GM12878 (cell line): ENCODE data around the gene ONECUT2. TPM values are rescaled to one million over a fixed set of nuclear protein-coding genes. Genes with fewer than 3 reads are reported as not detected.

ENCODE experiments used
- ATAC-seq: fragments of 200-7000 bp; cut with Tn5 transposase; 3 replicates; pipeline ENCODE4 v1.9.1; 2020; ENCODE audit warnings: mild to moderate bottlenecking, moderate library complexity
- BruUV-seq: library from RNA; stranded (reverse); fragments of 400-500 nt; replicated peaks from 2 replicates; lab custom pipeline; 2021; lab: Mats Ljungman, UMichigan
- CTCF ChIA-PET: fragments of 300-600 bp; sonication (Branson Sonifier 250); formaldehyde crosslinking; extraction: SDS; loops from one replicate; lab custom pipeline; 2021; ENCODE audit warnings: inconsistent platforms; lab: Yijun Ruan, JAX
- POLR2A ChIA-PET: fragments of 350-600 bp; formaldehyde crosslinking; extraction: SDS; loops from one replicate; lab custom pipeline; 2021; ENCODE audit warnings: inconsistent platforms; lab: Charles Lee
- RAD21 ChIA-PET: fragments of 300-600 bp; sonication (Branson Sonifier 250); formaldehyde crosslinking; loops from one replicate; lab custom pipeline; 2023; ENCODE audit warnings: antibody characterized with exemption; ENCODE audit not compliant: unreplicated experiment; lab: Charles Lee
- SMC1A ChIA-PET: fragments of 300-600 bp; sonication (Branson Sonifier 250); formaldehyde crosslinking; loops from one replicate; lab custom pipeline; 2023; ENCODE audit not compliant: unreplicated experiment, uncharacterized antibody; lab: Charles Lee
- DNase-seq: peaks from one replicate; pipeline ENCODE4 v3.0.0-alpha.2; 2011; ENCODE audit warnings: low read depth, low spot score
- FAIRE-seq: peaks from 3 replicates; lab custom pipeline; 2011; peaks lifted over from hg19 to GRCh38; lab: Jason Lieb, UNC
- H2AFZ ChIP-seq: 2 replicates; pipeline ENCODE4 v1.6.0; 2011; ENCODE audit warnings: low read depth, low read length, control low read depth; ENCODE audit not compliant: control insufficient read depth
- H3K27ac ChIP-seq: 2 replicates; pipeline ENCODE4 v1.5.1; 2011; ENCODE audit warnings: control low read depth; ENCODE audit not compliant: control insufficient read depth, insufficient read depth
- H3K27me3 ChIP-seq, 2 experiments: replicated peaks in 1 of 2; 2 replicates each; pipeline versions ENCODE4 v1.6.0 to v1.6.1; 2011; ENCODE audit warnings: low read length in 1 of 2; ENCODE audit not compliant: control insufficient read depth in 2 of 2, insufficient read depth in 2 of 2
- H3K36me3 ChIP-seq, 2 experiments: 2 replicates each; pipeline ENCODE4 v1.5.1; 2011; ENCODE audit warnings: low read length in 1 of 2; ENCODE audit not compliant: control insufficient read depth in 2 of 2, insufficient read depth in 2 of 2
- H3K4me1 ChIP-seq: 2 replicates; pipeline ENCODE4 v1.6.1; 2011; ENCODE audit warnings: mild to moderate bottlenecking, low read length, moderate library complexity, mixed read lengths; ENCODE audit not compliant: control insufficient read depth, insufficient read depth
- H3K4me2 ChIP-seq: 2 replicates; pipeline ENCODE4 v1.6.0; 2011; ENCODE audit warnings: control low read depth; ENCODE audit not compliant: control insufficient read depth, insufficient read depth
- H3K4me3 ChIP-seq: fragments of 200-600 bp; sonication (generic); 2 replicates; pipeline ENCODE4 v1.5.1; 2016
- H3K79me2 ChIP-seq: 2 replicates; pipeline ENCODE4 v1.6.0; 2011; ENCODE audit warnings: low read length; ENCODE audit not compliant: control insufficient read depth, insufficient read depth
- H3K9ac ChIP-seq: 2 replicates; pipeline ENCODE4 v1.8.0; 2011; ENCODE audit warnings: low read length, control low read depth, mixed read lengths; ENCODE audit not compliant: control insufficient read depth, insufficient read depth
- H3K9me3 ChIP-seq: replicated peaks from 3 replicates; pipeline ENCODE4 v1.5.1; 2011; ENCODE audit warnings: mild to moderate bottlenecking, low read length; ENCODE audit not compliant: control insufficient read depth, insufficient read depth
- H4K20me1 ChIP-seq: 2 replicates; pipeline ENCODE4 v1.6.0; 2011; ENCODE audit not compliant: control insufficient read depth, insufficient read depth
- BACH1 ChIP-seq: fragments of 450-650 bp; IDR thresholded peaks from 2 replicates; pipeline ENCODE4 v1.6.1; 2017; ENCODE audit warnings: mild to moderate bottlenecking, borderline replicate concordance
- BCL11A ChIP-seq: IDR thresholded peaks from 2 replicates; pipeline ENCODE4 v1.6.1; 2011; ENCODE audit warnings: low read depth, low read length
- CBFB ChIP-seq: IDR thresholded peaks from 2 replicates; pipeline ENCODE4 v1.6.1; 2016; ENCODE audit warnings: antibody characterized with exemption, low read depth
- CHD2 ChIP-seq: IDR thresholded peaks from 2 replicates; pipeline ENCODE4 v1.6.1; 2011; ENCODE audit warnings: low read depth, low read length, improper control_type of control experiment, borderline replicate concordance
- EP300 ChIP-seq, 2 experiments: fragments of 150-350 bp in 1 of 2; IDR thresholded peaks; 2 replicates each; pipeline ENCODE4 v1.6.1; 2011 to 2012; ENCODE audit warnings: low read depth in 2 of 2, low read length in 2 of 2, borderline replicate concordance in 1 of 2, improper control_type of control experiment in 1 of 2, inconsistent platforms in 1 of 2; ENCODE audit not compliant: control insufficient read depth in 1 of 2
- ETV6 ChIP-seq, 2 experiments: fragments of 450-650 bp in 1 of 2; IDR thresholded peaks in 1 of 2; conservative IDR thresholded peaks in 1 of 2; 2 replicates each; pipeline ENCODE4 v1.6.1; 2014; ENCODE audit warnings: antibody characterized with exemption in 1 of 2, borderline replicate concordance in 1 of 2, low read depth in 1 of 2, mild to moderate bottlenecking in 1 of 2, moderate library complexity in 1 of 2
- IKZF2 ChIP-seq, 2 experiments: fragments of 450-650 bp; IDR thresholded peaks; 2 replicates each; pipeline ENCODE4 v1.6.1; 2017; ENCODE audit warnings: mild to moderate bottlenecking in 2 of 2, moderate library complexity in 2 of 2
- NFYA ChIP-seq: IDR thresholded peaks from 2 replicates; pipeline ENCODE4 v1.6.1; 2011; ENCODE audit warnings: low read depth, mild to moderate bottlenecking, low read length, improper control_type of control experiment, borderline replicate concordance
- NKRF ChIP-seq: fragments of 450-650 bp; conservative IDR thresholded peaks from 2 replicates; pipeline ENCODE4 v1.6.1; 2017; ENCODE audit warnings: mild to moderate bottlenecking, moderate library complexity
- PBX3 ChIP-seq: IDR thresholded peaks from 2 replicates; pipeline ENCODE4 v1.6.1; 2011; ENCODE audit warnings: mild to moderate bottlenecking, low read depth, low read length, moderate library complexity; ENCODE audit not compliant: insufficient replicate concordance
- PML ChIP-seq: IDR thresholded peaks from 2 replicates; pipeline ENCODE4 v1.6.1; 2012; ENCODE audit warnings: low read length, inconsistent platforms
- TCF12 ChIP-seq: IDR thresholded peaks from 2 replicates; pipeline ENCODE4 v1.6.1; 2011; ENCODE audit warnings: low read depth, mild to moderate bottlenecking, low read length
- USF1 ChIP-seq: IDR thresholded peaks from 2 replicates; pipeline ENCODE4 v1.6.1; 2011; ENCODE audit warnings: borderline replicate concordance, low read depth, mild to moderate bottlenecking, moderate library complexity, mixed read lengths, low read length; ENCODE audit not compliant: insufficient read depth; ENCODE audit errors: extremely low read length
- WGBS: methylation state at CpG from one replicate; pipeline ENCODE4 v1.1.6; 2016; ENCODE audit warnings: low lambda C conversion rate; ENCODE audit not compliant: insufficient replicate concordance, insufficient coverage; ENCODE audit errors: missing lambda C conversion rate; 5-methylcytosine and 5-hydroxymethylcytosine counted together
- in situ Hi-C: fragments of 300-500 bp; cut with MboI; formaldehyde crosslinking; loops from 9 replicates; pipeline ENCODE4 v1.14.3; 2018; ENCODE audit warnings: mixed read lengths
- intact Hi-C: fragments of 100-400 bp; cut with micrococcal nuclease; formaldehyde crosslinking; loops from one replicate; pipeline ENCODE4 v1.14.2; 2022; ENCODE audit not compliant: unreplicated experiment
- polyA plus RNA-seq, 11 experiments: library from polyadenylated mRNA; depleted of rRNA in 4 of 11; unstranded in 6 of 11; stranded (reverse) in 5 of 11; fragments of >200 nt; fragmentation: Nextera tagmentation in 4 of 11; fragmentation: Illumina TruSeq in 1 of 11; extraction: Ambion mirVana in 4 of 11; extraction: Trizol in 1 of 11; gene quantifications; 1 replicate in 1 of 11; 2 replicates in 10 of 11; pipeline versions ENCODE4 v1.2.1 to v1.2.3, GENCODE V29; 2011 to 2016; ENCODE audit warnings: inconsistent platforms in 2 of 11, missing spikeins in 2 of 11, low read depth in 1 of 11
- total RNA-seq, 4 experiments: library from RNA; depleted of rRNA in 3 of 4; stranded (reverse); fragments of >200 nt in 3 of 4; fragmentation: Illumina TruSeq in 1 of 4; extraction: Trizol in 1 of 4; gene quantifications; 2 replicates each; pipeline versions ENCODE4 v1.2.1 to v1.2.3, GENCODE V29; 2013 to 2021

Gene ONECUT2
- total and polyA plus RNA-seq, 10 of the 15 experiments (the other 5 are each of a cell fraction or from before 2014, with no cell fraction given): 0.01 to 0.03 TPM; not detected in 8

- FAIRE-seq: no peak
- H3K9me3 ChIP-seq: peaks cover 1% of the 10 kb centered on the region; the same call in 1 of the 3 replicates
- no peaks in the 10 kb centered on the region; the same call in 1 of the 2 replicates for H4K20me1 ChIP-seq
- H3K36me3 ChIP-seq: no peaks in the 10 kb centered on the region
- SMC1A ChIA-PET: interaction anchor here (0.7 to 2.8 kb wide), 7 partner anchors 11 to 698 kb away, joined by 3 to 29 read pairs (median 5); no protein-coding TSS in a partner anchor
- POLR2A ChIA-PET: no interaction called here
- no peak overlapping the region for H3K4me3 ChIP-seq
- TF ChIP-seq ETV6 (conservative IDR thresholded peaks at IDR 0.05 in 1 of 2, IDR thresholded peaks at IDR 0.05 in 1 of 2; ENCODE audit: borderline replicate concordance in 1 of 2, low read depth in 1 of 2) (no peak), BCL11A (no peak), PBX3 (no peak), EP300 (IDR thresholded peaks at IDR 0.05; ENCODE audit: borderline replicate concordance in 1 of 2, control insufficient read depth in 1 of 2, low read depth in 2 of 2, low read length in 2 of 2) (no peak), IKZF2 (IDR thresholded peaks at IDR 0.05) (no peak), BACH1 (no peak), PML (no peak), CBFB (no peak), NFYA (no peak), USF1 (no peak), CHD2 (no peak), NKRF (no peak), TCF12 (no peak)
- no TSS peak for BruUV-seq
- no peak overlapping the region for H2AFZ ChIP-seq
- in situ Hi-C loops (loop anchor here (5.0 kb wide), 2 partner anchors 573 to 703 kb away; no protein-coding TSS in a partner anchor), intact Hi-C loops (loop anchor here (1.0 to 5.0 kb wide), 6 partner anchors 117 to 743 kb away; no protein-coding TSS in a partner anchor)
- CTCF ChIA-PET: interaction anchor here (0.6 to 5.4 kb wide), 12 partner anchors 9 to 1534 kb away, joined by 3 to 38 read pairs (median 4); no protein-coding TSS in a partner anchor
- RAD21 ChIA-PET: interaction anchor here (1.0 to 1.4 kb wide), 6 partner anchors 394 to 698 kb away, joined by 3 to 10 read pairs (median 6); no protein-coding TSS in a partner anchor
- no peak overlapping the region for H3K4me2 ChIP-seq
- ATAC-seq: no peak
- H3K27ac ChIP-seq: no peak overlapping the region
- no peaks in the 10 kb centered on the region for H3K79me2 ChIP-seq
- no peak for DNase-seq
- WGBS: 32% methylated on average over 8 of the region's 8 CpGs
- peaks cover 2 to 12% of the 10 kb centered on the region in 2 experiments for H3K27me3 ChIP-seq
- no peak overlapping the region for H3K9ac ChIP-seq
- no peaks in the 10 kb centered on the region for H3K4me1 ChIP-seq
Measured at GRCh38 chr18:57445488-57446319, 10.5 kb downstream of the ONECUT2 start.
